B cell (primary cell): Measurements from ENCODE around the gene PPP3R2. TPM values are rescaled to one million over a fixed set of nuclear protein-coding genes. Genes with fewer than 3 reads are reported as not detected.

ENCODE experiments used
- ATAC-seq: fragments of 200-7000 bp; cut with Tn5 transposase; one replicate; pipeline ENCODE4 v1.10.0; 2021; ENCODE audit warnings: low read depth, mild to moderate bottlenecking, moderate number of reproducible peaks, moderate library complexity
- CTCF ChIA-PET: fragments of 350-600 bp; sonication (Branson Sonifier 250); formaldehyde crosslinking; loops from one replicate; lab custom pipeline; 2021; ENCODE audit warnings: antibody characterized with exemption, inconsistent platforms; lab: Charles Lee
- POLR2A ChIA-PET: fragments of 350-600 bp; sonication (Branson Sonifier 250); formaldehyde crosslinking; loops from one replicate; lab custom pipeline; 2021; ENCODE audit warnings: antibody characterized with exemption; lab: Charles Lee
- DNase-seq: peaks from one replicate; pipeline ENCODE4 v3.0.0; 2013
- H2AFZ ChIP-seq: 2 replicates; pipeline ENCODE4 v1.6.1; 2012; ENCODE audit warnings: mild to moderate bottlenecking, low read depth, low read length; ENCODE audit not compliant: insufficient read depth, poor library complexity, severe bottlenecking
- H3K27ac ChIP-seq, 2 donors: 1 replicate in 1 of 2; 2 replicates in 1 of 2; pipeline ENCODE4 v1.5.1; 2012 to 2013; ENCODE audit warnings: low read length in 2 of 2, mild to moderate bottlenecking in 2 of 2, moderate library complexity in 1 of 2
- H3K27me3 ChIP-seq, 4 experiments: fragments of 200-600 bp in 1 of 4; sonication (generic) in 1 of 4; replicated peaks in 1 of 4; 1 replicate in 2 of 4; 2 replicates in 2 of 4; pipeline versions ENCODE4 v1.6.1 to v1.7.0; 2013 to 2016; ENCODE audit warnings: low read length in 3 of 4, mild to moderate bottlenecking in 2 of 4, mixed read lengths in 1 of 4, moderate library complexity in 1 of 4; ENCODE audit not compliant: insufficient read depth in 4 of 4, control insufficient read depth in 3 of 4; ENCODE audit errors: control extremely low read depth in 1 of 4
- H3K36me3 ChIP-seq, 2 experiments: replicated peaks in 1 of 2; 1 replicate in 1 of 2; 2 replicates in 1 of 2; pipeline versions ENCODE4 v1.6.1 to v1.7.1; 2013; ENCODE audit warnings: low read length in 1 of 2; ENCODE audit not compliant: insufficient read depth in 2 of 2, control insufficient read depth in 1 of 2; ENCODE audit errors: control extremely low read depth in 1 of 2, extremely low read depth in 1 of 2
- H3K4me1 ChIP-seq, 2 donors: fragments of 200-600 bp in 1 of 2; sonication (generic) in 1 of 2; 1 replicate in 1 of 2; 2 replicates in 1 of 2; pipeline versions ENCODE4 v1.5.1 to v1.6.1; 2013 to 2017; ENCODE audit warnings: low read length in 2 of 2; ENCODE audit not compliant: control insufficient read depth in 2 of 2, insufficient read depth in 2 of 2
- H3K4me2 ChIP-seq: replicated peaks from 2 replicates; pipeline ENCODE3; 2012; ENCODE audit warnings: mild to moderate bottlenecking, low read depth, low read length; ENCODE audit not compliant: poor library complexity, severe bottlenecking
- H3K4me3 ChIP-seq, 5 experiments: fragments of 200-600 bp in 1 of 5; sonication (generic) in 1 of 5; 1 replicate in 3 of 5; 2 replicates in 2 of 5; pipeline versions ENCODE4 v1.5.1 to v1.7.0; 2011 to 2016; ENCODE audit warnings: low read length in 4 of 5, mild to moderate bottlenecking in 4 of 5, low read depth in 2 of 5, control low read depth in 1 of 5, moderate library complexity in 1 of 5; ENCODE audit not compliant: insufficient read depth in 1 of 5; ENCODE audit errors: control extremely low read depth in 1 of 5, extremely low read depth in 1 of 5
- H3K79me2 ChIP-seq: fragments of 200-600 bp; sonication (generic); one replicate; pipeline ENCODE4 v1.6.0; 2016; ENCODE audit warnings: low read length; ENCODE audit not compliant: control insufficient read depth, insufficient read depth
- H3K9ac ChIP-seq: fragments of 200-600 bp; sonication (generic); 2 replicates; pipeline ENCODE4 v1.6.1; 2017; ENCODE audit warnings: mild to moderate bottlenecking, low read length, moderate library complexity
- H3K9me3 ChIP-seq, 3 donors: one replicate each; pipeline versions ENCODE4 v1.6.1 to v1.7.1; 2013; ENCODE audit warnings: low read length in 2 of 3; ENCODE audit not compliant: control insufficient read depth in 2 of 3, insufficient read depth in 1 of 3; ENCODE audit errors: control extremely low read depth in 1 of 3
- H4K20me1 ChIP-seq: 2 replicates; pipeline ENCODE4 v1.6.0; 2012; ENCODE audit warnings: mild to moderate bottlenecking, low read length; ENCODE audit not compliant: insufficient read depth, control insufficient read depth, poor library complexity, severe bottlenecking
- H3K27ac Mint-ChIP-seq: one replicate; pipeline ENCODE4 v1.8.0; 2021; ENCODE audit warnings: mixed read lengths
- H3K27me3 Mint-ChIP-seq: one replicate; pipeline ENCODE4 v1.8.0; 2021; ENCODE audit warnings: mixed read lengths
- H3K4me1 Mint-ChIP-seq: one replicate; pipeline ENCODE4 v1.8.0; 2021; ENCODE audit warnings: mixed read lengths
- H3K4me3 Mint-ChIP-seq: one replicate; pipeline ENCODE4 v1.8.0; 2021; ENCODE audit warnings: mixed read lengths
- H3K9me3 Mint-ChIP-seq: one replicate; pipeline ENCODE4 v1.8.0; 2022; ENCODE audit warnings: mixed read lengths; ENCODE audit not compliant: insufficient read depth
- CTCF ChIP-seq: fragments of 200-600 bp; IDR thresholded peaks from one replicate; pipeline ENCODE4 v1.8.0; 2022; ENCODE audit warnings: antibody characterized with exemption, mild to moderate bottlenecking
- EZH2 ChIP-seq: IDR thresholded peaks from 2 replicates; pipeline ENCODE4 v1.6.1; 2012; ENCODE audit warnings: borderline replicate concordance, low read depth, mild to moderate bottlenecking, moderate library complexity, low read length; ENCODE audit not compliant: insufficient read depth, poor library complexity, severe bottlenecking
- WGBS: methylation state at CpG from one replicate; pipeline ENCODE4 v1.1.5; 2013; ENCODE audit warnings: missing lambda C conversion rate; ENCODE audit not compliant: insufficient coverage; 5-methylcytosine and 5-hydroxymethylcytosine counted together
- intact Hi-C: fragments of 100-400 bp; cut with micrococcal nuclease; formaldehyde crosslinking; loops from one replicate; pipeline ENCODE4 v1.10.0; 2022
- polyA plus RNA-seq: library from polyadenylated mRNA; depleted of rRNA; stranded (reverse); fragments of >200 nt; gene quantifications from 2 replicates; pipeline ENCODE4 v1.2.3, GENCODE V29; 2012
- total RNA-seq, 2 donors: library from RNA; stranded (reverse); fragments of 120-200 nt in 1 of 2; gene quantifications; 1 replicate in 1 of 2; 2 replicates in 1 of 2; pipeline versions ENCODE4 v1.2.3 to v1.2.4, GENCODE V29; 2013 to 2022

The PPP3R2 gene
- total and polyA plus RNA-seq, 2 donors (not counting 1 experiment from before 2014, with no cell fraction given) = not detected

- no peaks in the 10 kb centered on the region for H3K4me1 Mint-ChIP-seq
- no peak overlapping the region for H3K4me3 ChIP-seq
- no peak for DNase-seq
- no peaks in the 10 kb centered on the region for H3K27me3 Mint-ChIP-seq
- peaks cover 12% of the 10 kb centered on the region for H3K79me2 ChIP-seq
- H2AFZ ChIP-seq = no peak overlapping the region
- no peak overlapping the region for H3K27ac Mint-ChIP-seq
- no peaks in the 10 kb centered on the region for H3K27me3 ChIP-seq
- H3K27ac ChIP-seq = no peak overlapping the region
- H3K4me1 ChIP-seq = no peaks in the 10 kb centered on the region
- WGBS = 98% methylated on average over 14 of the region's 14 CpGs
- intact Hi-C loops = no loop called here
- ChIA-PET POLR2A (no interaction called here), CTCF (no interaction called here)
- peaks cover 15 to 86% of the 10 kb centered on the region in 2 experiments for H3K36me3 ChIP-seq
- TF ChIP-seq EZH2 (no peak), CTCF (no peak)
- no peaks in the 10 kb centered on the region for H3K9me3 ChIP-seq
- H3K4me3 Mint-ChIP-seq = no peak overlapping the region
- no peaks in the 10 kb centered on the region for H3K9me3 Mint-ChIP-seq
- no peak overlapping the region for H3K9ac ChIP-seq
- peaks cover 8% of the 10 kb centered on the region for H4K20me1 ChIP-seq
- no peak overlapping the region for H3K4me2 ChIP-seq
- ATAC-seq = no peak
These were observed 51.6 kb downstream of the PPP3R2 start for GRCh38 chr9:101543098-101543735.

Other genes starting within 250 kb of the PPP3R2 start
- not detected in 2 replicates for gene BAAT, start 210.0 kb downstream of the PPP3R2 start, total RNA-seq
- gene BAAT, start 210.0 kb downstream of the PPP3R2 start, polyA plus RNA-seq = 0.07 TPM in 1 of 2 replicates, not detected in the other
- gene MRPL50, start 196.4 kb downstream of the PPP3R2 start, total RNA-seq = 16.6 and 18.0 TPM in 2 replicates
- 4.0 and 4.1 TPM in 2 replicates for gene MRPL50, start 196.4 kb downstream of the PPP3R2 start, polyA plus RNA-seq
- gene ZNF189, start 196.1 kb downstream of the PPP3R2 start, total RNA-seq = 25.7 and 30.8 TPM in 2 replicates
- 4.0 and 5.0 TPM in 2 replicates for gene ZNF189, start 196.1 kb downstream of the PPP3R2 start, polyA plus RNA-seq
- not detected in 2 replicates for gene ALDOB, start 159.2 kb downstream of the PPP3R2 start, total RNA-seq
- not detected in 2 replicates for gene ALDOB, start 159.2 kb downstream of the PPP3R2 start, polyA plus RNA-seq
- gene RNF20, start 61.1 kb downstream of the PPP3R2 start, total RNA-seq = 56.4 and 58.0 TPM in 2 replicates
- gene RNF20, start 61.1 kb downstream of the PPP3R2 start, polyA plus RNA-seq = 5.7 and 8.2 TPM in 2 replicates
- not detected in 2 replicates for gene GRIN3A, start 143.7 kb upstream of the PPP3R2 start, total RNA-seq
- not detected in 2 replicates for gene GRIN3A, start 143.7 kb upstream of the PPP3R2 start, polyA plus RNA-seq